ENCODE results near the gene ELAC1. TPM values are rescaled to one million over a fixed set of nuclear protein-coding genes. Genes with fewer than 3 reads are reported as not detected.
"Not testable (repeated sequence)": the region's sequence is repeated elsewhere in the genome, so short reads cannot be mapped to it uniquely, and the experiment has no call there.

The ELAC1 gene
- total RNA-seq, 4 donors from 2014 or later, result 2.9 to 11.6 (median 5.2) TPM

DNA sequence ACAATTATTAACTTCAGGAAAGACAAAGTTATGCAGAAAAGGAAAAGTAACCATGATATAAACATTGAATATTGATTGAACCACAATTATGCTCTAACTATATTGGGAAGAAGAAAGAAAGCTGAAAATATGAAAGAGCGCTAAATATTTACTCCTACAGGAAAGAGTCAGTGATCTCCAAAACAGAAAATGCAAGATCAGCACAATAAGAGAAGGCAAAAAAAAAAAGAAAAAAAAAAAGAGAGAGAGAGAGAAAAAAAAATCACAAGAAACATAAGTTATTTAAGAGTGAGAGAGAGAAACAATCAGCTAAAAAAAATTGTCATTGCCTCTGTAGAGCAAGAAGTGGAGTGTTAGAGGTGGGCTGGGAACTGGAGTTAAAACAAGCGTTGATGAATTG is 28.9 kb upstream of the ELAC1 start:
- no peak overlapping the region for H3K4me3 ChIP-seq
- TF ChIP-seq, protein P1, sequence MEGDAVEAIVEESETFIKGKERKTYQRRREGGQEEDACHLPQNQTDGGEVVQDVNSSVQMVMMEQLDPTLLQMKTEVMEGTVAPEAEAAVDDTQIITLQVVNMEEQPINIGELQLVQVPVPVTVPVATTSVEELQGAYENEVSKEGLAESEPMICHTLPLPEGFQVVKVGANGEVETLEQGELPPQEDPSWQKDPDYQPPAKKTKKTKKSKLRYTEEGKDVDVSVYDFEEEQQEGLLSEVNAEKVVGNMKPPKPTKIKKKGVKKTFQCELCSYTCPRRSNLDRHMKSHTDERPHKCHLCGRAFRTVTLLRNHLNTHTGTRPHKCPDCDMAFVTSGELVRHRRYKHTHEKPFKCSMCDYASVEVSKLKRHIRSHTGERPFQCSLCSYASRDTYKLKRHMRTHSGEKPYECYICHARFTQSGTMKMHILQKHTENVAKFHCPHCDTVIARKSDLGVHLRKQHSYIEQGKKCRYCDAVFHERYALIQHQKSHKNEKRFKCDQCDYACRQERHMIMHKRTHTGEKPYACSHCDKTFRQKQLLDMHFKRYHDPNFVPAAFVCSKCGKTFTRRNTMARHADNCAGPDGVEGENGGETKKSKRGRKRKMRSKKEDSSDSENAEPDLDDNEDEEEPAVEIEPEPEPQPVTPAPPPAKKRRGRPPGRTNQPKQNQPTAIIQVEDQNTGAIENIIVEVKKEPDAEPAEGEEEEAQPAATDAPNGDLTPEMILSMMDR (IDR thresholded peaks at IDR 0.05), result no peak
- TF ChIP-seq POLR2A (IDR thresholded peaks at IDR 0.05) (no peak), EP300 (IDR thresholded peaks at IDR 0.05) (no peak)
- H3K4me1 ChIP-seq, result no peaks in the 10 kb centered on the region
- H3K36me3 ChIP-seq, result peaks cover 0 to 24% (median 0%) of the 10 kb centered on the region in 3 donors
- no peak overlapping the region for H3K27ac ChIP-seq
- 93 to 98% methylated on average over 2 of the region's 2 CpGs for WGBS, 2 donors
- no peaks in the 10 kb centered on the region for H3K27me3 ChIP-seq
- H3K9me3 ChIP-seq, result no peaks in the 10 kb centered on the region
- DNase-seq (ENCODE audit: low spot score in 2 of 2), result no peak

DNA sequence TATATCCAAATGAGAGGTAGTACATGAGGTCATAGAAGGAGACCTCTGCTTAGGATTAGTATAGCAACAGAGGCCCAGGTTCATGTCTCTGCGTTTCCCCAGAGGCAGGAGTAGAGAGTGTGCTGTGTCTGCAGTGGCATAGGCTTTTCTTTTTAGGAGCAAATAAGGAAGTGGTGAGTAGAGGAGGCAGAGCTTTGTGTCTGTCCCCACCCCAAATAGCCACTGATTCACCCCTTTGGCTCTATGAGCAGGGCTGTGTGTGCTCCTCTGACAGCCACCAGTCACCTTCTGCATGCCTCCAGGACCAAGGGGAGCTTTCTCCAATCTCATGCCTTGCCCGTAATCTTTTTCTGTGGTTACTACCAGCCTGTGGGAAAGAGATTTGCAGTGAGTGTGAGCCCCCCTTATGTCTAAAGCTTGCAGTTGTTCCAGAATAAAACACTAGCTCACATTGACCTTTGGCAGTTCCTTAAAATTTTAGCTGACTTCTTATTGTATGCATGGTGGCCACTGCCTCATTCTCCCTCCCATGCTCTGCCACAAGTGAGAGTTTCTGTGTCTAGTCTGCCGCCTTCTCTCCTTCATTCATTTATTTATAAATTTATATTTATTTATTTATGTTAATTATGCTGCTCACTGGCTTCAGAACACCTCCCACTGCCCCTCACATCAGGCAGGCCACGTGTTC is 23.5 kb upstream of the ELAC1 start:
- Histone ChIP-seq H3K27ac (peak overlapping the region in 1 of 4 donors; percentile 16), H3K36me3 (peaks cover 0 to 72% (median 0%) of the 10 kb centered on the region in 3 donors), H3K9me3 (no peaks in the 10 kb centered on the region), H3K4me3 (no peak overlapping the region), H3K4me1 (no peaks in the 10 kb centered on the region), H3K27me3 (no peaks in the 10 kb centered on the region)
- TF ChIP-seq, protein P1 (IDR thresholded peaks at IDR 0.05), result no peak
- TF ChIP-seq EP300 (IDR thresholded peaks at IDR 0.05) (no peak), POLR2A (IDR thresholded peaks at IDR 0.05) (no peak)
- WGBS, 2 donors, result 71 to 79% methylated on average over 4 of the region's 4 CpGs
- DNase-seq (ENCODE audit: low spot score in 2 of 2), result peak in 1 of 2 donors; percentile 7

DNA sequence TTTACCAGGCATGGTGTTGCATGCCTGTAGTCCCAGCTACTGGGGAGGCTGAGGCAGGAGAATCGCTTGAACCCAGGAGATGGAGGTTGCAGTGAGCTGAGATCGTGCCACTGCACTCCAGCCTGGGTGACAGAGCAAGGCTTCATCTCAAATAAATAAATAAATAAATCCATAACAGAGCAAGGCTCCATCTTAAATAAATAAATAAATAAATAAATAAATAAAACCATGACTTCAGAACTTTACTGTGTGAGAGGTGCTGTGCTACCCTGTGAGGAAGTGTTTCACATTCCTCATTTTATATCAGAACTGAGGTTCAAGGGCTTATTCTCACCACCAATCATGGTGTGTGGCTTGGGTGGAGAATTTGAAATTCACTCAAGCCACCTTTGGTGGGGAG is 21.9 kb upstream of the ELAC1 start:
- DNase-seq (ENCODE audit: low spot score in 2 of 2); H3K27ac ChIP-seq; H3K4me1 ChIP-seq; H3K9me3 ChIP-seq; H3K4me3 ChIP-seq; H3K27me3 ChIP-seq: not testable (repeated sequence)
- H3K36me3 ChIP-seq, result peaks cover 0 to 61% (median 0%) of the 10 kb centered on the region in 3 donors
- WGBS, 2 donors, result 100% methylated on average over 2 of the region's 2 CpGs

DNA sequence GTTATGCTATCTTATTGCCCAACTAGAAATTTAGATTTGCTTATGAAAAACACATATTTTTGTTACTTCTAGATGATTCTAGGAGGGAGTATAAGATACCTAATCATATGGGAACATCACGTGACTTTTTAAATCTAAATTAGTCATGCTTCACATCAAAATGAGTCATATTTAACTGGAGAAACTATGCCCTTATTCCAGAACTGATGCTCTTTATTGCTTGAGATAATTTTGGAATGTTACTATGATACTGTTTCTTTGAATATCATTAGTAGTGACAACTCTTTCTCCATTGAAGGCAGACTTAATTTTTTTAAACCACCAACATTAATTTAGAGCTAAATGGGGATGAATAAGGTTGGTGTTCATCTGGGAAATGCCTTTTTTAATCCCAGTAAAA is 19.9 kb upstream of the ELAC1 start:
- Histone ChIP-seq H3K36me3 (peaks cover 0 to 56% (median 0%) of the 10 kb centered on the region in 3 donors), H3K4me3 (no peak overlapping the region), H3K27me3 (no peaks in the 10 kb centered on the region), H3K9me3 (no peaks in the 10 kb centered on the region), H3K4me1 (no peaks in the 10 kb centered on the region), H3K27ac (no peak overlapping the region)
- TF ChIP-seq POLR2A (IDR thresholded peaks at IDR 0.05) (no peak), EP300 (IDR thresholded peaks at IDR 0.05) (no peak)
- TF ChIP-seq, protein P1 (IDR thresholded peaks at IDR 0.05), result no peak
- WGBS, 2 donors, result 43 to 51% methylated on average over 1 of the region's 1 CpG
- no peak for DNase-seq (ENCODE audit: low spot score in 2 of 2)

- Histone ChIP-seq H3K4me3 (no peak overlapping the region), H3K9me3 (no peaks in the 10 kb centered on the region), H3K27ac (no peak overlapping the region), H3K36me3 (peaks cover 0 to 45% (median 0%) of the 10 kb centered on the region in 3 donors), H3K4me1 (no peaks in the 10 kb centered on the region), H3K27me3 (no peaks in the 10 kb centered on the region)
- TF ChIP-seq EP300 (IDR thresholded peaks at IDR 0.05), result no peak
- 95 to 96% methylated on average over 6 of the region's 6 CpGs for WGBS, 2 donors
- DNase-seq (ENCODE audit: low spot score in 2 of 2), result no peak
Measured at GRCh38 chr18:50949185-50949584, 18.7 kb upstream of the ELAC1 start.

DNA sequence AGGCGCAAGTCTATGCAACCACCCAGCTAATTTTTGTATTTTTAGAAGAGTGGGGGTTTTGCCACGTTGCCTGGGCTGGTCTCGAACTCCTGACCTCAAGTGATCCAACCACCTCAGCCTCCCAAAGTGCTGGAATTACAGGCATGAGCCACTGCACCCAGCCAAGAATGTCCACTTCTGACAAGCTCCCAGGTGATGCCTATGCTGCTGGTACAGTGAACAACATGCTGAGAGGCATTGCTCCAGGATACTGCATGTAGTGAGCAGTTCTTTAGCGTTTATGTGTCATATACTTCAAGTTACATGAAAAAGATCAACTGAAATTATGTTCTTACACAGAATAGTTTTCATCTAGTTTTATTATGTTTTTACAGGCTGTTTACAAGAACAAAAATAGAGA is 17.2 kb upstream of the ELAC1 start:
- H3K9me3 ChIP-seq, result no peaks in the 10 kb centered on the region
- TF ChIP-seq, protein P1 (IDR thresholded peaks at IDR 0.05), result no peak
- TF ChIP-seq EP300 (IDR thresholded peaks at IDR 0.05) (no peak), POLR2A (IDR thresholded peaks at IDR 0.05) (no peak)
- no peaks in the 10 kb centered on the region for H3K4me1 ChIP-seq
- H3K27me3 ChIP-seq, result no peaks in the 10 kb centered on the region
- no peak overlapping the region for H3K4me3 ChIP-seq
- peaks cover 0 to 31% (median 0%) of the 10 kb centered on the region in 3 donors for H3K36me3 ChIP-seq
- no peak for DNase-seq (ENCODE audit: low spot score in 2 of 2)
- 83 to 85% methylated on average over 4 of the region's 4 CpGs for WGBS, 2 donors
- H3K27ac ChIP-seq, result no peak overlapping the region
